Esophagus mucosa (tissue), 1 donor: ENCODE results near the gene PLIN5. TPM values are rescaled to one million over a fixed set of nuclear protein-coding genes. Genes with fewer than 3 reads are reported as not detected.

Experiments used
- ATAC-seq: fragments of 200-7000 bp; cut with Tn5 transposase; one replicate; pipeline ENCODE4 v1.9.1; 2020
- total RNA-seq: library from RNA; stranded (reverse); gene quantifications from one replicate; pipeline ENCODE4 v1.2.4, GENCODE V29; 2023
- donor health status: DM: yes; HTN: yes; CAD: no.

PLIN5 gene
- total RNA-seq, 1 donor from 2014 or later: 2.4 TPM

DNA sequence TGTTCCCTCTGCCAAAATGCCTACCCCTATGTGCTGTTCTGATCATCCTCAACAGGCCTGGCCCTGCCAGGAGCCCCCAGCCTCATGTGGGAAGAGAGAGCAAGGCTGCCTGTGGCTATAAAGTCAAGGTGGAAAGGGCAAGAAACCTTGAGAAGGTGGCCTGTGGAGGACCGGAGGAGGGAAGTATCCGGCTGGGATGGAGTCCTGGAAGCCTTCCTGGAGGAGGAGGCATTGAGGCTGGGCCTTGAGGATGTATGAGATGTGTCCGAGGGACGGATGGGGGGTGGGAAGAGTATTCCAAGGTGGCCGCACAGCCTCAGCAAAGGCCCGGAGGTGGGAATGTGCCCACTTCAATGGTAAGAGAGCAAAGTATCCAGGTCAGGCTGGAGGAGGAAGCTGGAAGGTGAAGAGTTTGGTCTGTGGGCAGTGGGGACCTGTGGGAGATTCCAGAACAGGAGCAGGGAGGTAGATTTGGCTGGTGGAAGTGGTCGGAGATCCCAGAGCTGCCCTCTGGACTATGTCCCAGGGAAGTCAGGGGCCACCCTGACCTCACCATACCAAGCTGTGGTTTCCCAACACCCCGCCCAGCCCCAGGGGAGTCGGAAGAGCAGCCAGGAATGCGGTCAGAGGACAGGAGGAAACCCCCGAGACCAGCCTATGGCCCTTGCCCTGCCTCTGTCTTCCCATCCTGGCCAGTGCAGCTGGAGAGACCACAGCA is 13.7 kb downstream of the PLIN5 start:
- ATAC-seq: no peak

DNA sequence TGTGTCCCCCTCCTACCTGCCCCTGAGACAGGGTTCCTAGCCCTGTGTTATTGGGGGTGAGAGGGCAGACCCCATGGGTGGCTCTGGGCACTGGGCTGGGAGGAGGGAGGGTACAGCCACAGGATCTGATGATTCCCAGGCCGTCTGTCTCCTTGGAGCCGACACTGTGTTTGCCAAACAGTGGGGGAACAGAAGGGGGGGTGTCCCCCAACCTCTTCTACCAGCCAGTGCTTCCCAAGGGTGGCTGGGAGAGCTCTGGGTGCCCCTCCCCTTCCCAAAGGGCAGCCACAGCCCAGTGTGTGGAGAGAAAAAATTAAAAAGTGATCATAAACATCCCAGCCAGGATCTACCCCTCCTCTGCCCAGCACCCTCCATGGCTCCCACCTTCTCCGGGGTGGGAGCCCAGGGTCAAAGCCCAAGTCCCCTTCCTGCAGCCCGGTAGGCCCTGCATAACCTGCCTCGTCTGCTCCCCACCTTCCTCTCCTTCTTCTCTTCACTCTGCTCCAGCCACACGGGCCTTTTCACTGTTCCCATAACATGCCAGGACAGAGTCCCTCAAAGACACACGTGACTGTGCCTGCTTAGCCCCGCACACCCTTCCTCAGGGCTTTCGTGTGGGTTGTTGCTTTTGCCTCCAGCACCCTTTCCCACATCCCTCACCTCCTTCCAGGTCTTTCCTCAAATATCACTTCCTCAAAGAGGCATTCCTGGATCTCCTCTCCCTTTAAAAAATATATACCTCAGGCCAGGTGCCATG is 15.3 kb downstream of the PLIN5 start:
- ATAC-seq: peak; percentile 51

DNA sequence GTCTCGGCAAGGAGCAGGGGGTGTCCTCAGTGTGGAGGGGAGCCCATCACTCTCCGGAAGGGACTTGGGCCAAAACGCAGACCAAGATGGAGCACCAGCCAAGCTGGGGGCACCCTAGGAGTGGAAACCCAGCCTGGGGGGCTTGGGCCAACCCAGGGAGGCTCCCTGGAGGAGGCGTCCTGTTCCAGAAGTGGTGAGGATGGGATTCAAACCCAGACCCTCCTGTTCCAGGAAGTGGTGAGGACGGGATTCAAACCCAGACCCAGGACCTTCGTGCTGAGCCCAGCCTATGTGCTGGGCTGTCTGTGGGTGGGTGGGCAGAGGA is 15.9 kb downstream of the PLIN5 start:
- ATAC-seq: no peak

DNA sequence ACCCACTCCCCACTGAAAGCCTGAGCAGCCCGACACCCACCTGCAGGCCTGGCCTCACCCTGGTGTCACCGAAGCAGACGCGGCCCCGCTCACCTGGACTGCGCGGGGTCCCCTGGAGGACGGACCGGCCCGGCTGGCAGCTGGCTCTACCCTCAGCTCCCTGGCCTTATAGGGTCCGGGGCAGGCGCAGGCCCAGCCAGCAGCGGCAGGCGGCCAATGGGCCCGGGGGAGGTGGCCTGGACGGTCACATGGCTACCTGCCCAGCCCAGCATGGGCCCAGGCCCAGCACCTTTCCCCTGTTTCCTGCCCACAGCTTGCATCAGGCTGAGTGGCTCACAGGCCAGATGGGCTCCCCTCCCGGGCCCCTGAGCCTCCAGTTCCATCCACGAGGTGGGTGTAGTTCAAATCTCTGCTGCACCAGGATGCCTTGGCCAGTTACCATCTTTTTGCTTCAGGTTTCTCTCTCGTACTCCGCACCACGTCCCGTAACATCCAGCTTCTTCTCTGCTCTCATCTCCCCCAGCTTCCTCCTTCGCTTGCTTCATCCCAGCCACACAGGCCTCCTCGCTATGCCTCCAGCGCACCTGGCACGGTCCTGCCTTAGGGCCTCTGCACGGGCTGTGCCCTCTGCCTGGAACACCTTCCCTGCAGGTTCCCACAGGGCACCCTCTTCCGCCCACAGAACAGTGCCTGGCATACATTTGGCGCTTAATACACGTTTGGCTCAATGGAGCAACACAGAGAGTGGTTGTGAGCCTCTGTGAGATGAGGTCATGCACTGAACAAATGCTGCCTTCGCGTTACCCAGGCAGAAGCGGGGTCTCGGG is 16.5 kb downstream of the PLIN5 start, which contains the start of gene PLIN4:
TSS of gene PLIN4 (minus strand) at position 142 of the 827 bp plus-strand sequence. CDS start 214 bp downstream, outside the sequence.
- ATAC-seq: peak; percentile 48

DNA sequence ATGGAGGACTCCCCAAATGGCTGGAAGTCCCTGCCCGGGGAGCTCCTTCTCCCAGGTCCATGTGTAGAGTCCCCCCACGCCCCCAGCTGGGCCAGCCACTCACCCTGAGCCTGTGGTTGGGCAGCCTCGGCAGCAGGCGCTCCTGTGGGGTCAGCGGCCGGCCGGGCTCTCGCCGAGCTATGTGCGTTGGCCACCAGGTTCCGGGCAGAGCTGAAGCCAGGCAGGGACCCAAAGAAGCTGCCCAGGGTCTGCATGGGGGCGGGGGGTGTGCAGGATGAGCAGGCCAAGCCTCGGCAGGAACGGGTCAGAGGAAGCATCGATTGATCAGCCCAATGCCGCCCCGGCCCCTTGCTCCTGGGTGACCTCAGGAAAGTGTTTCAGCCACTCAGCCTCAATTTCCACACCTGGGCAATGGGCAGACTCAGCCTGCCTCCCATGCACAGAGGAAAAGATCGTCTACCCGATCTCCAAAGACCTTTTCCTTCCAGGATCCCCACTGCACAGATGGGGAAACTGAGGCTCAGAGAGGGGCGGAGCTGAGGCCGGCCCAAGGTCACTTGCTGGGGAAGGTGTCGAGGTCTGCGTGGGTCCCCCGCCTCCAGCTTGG is 17.5 kb downstream of the PLIN5 start:
- ATAC-seq: no peak

DNA sequence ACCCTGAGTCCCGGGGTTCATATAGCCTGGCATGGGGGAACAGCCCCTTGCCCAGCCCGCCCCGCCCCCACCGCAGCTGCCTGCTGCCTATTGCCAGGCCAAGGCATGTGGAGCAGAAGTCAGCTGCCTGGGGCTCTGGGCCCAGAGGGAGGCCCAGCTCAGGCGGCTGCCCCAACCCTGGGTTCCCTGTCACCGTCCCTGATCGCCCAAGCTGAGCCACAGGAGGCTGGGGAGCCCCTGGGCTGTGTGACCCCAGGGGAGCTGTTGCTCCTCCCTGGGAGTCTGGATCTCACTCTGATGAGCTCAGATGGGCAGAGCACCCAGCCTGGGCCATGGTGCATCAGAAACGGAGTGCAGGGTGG is 18.1 kb downstream of the PLIN5 start:
- no peak for ATAC-seq

DNA sequence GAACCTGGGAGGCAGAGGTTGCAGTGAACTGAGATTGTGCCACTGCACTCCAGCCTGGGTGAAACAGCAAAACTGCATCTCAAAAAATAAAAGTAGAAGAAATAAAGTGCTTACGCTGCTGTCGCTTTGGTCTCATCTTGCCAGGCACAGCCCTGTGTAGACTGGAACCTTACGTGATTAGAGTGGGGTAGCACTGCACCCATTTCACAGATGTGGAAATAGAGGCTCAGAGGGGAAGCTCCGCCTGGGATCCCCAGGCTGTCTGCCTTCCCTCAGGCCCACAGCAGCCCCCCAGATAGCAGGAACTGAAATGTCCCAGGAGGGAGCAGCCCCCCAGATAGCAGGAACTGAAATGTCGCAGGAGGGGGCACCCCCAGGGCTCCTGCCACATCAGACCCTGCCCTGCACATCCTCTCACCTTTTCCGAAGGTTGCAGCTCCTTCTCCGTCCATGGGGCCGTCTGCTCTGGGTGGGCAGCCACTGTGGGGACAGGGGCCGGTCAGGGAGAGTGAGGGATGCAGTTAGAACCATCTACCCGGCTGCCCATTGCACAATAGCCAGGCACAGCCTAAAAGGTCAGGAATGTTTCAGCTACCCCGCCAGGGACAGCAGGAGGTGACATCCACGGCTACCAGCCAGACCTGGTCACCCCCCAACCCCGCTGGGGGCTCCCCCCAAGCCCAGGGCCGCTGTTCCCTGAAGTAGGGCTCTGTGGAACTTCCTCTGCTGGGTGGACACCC is 18.7 kb downstream of the PLIN5 start:
- ATAC-seq: no peak

DNA sequence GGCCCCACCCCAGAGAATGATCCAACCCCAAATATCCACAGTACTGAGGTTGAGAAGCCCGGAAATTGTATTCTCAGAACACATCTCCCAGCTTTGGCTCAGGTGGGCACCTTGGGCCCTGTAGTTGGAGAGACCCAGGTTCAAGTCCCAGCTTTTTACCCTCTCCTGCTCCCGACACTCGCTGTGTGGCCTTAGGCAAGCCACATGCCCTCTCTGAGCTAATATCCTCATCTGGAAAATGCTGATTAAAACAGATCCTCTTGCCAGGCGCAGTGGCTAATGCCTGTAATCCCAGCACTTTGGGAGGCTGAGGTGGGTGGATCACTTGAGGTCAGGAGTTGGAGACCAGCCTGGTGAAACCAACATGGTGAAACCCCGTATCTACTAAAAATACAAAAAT is 19.3 kb downstream of the PLIN5 start:
- ATAC-seq: no peak

DNA sequence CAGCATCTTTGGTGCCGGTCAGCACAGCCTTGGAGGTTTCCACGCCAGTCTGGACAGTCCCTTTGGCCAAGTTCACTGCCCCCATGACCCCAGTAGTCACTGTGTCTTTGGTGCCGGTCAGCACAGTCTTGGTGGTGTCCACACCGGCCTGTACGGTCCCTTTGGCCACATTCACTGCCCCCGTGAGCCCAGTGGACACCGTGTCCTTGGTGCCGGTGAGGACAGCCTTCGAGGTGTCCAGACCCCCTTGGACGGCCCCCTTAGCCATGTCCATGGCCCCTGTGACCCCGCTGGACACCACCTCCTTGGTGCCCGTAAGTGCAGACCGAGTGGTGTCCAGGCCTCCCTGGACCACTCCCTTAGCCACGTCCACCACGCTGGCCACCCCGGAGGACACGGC is 21.8 kb downstream of the PLIN5 start:
- no peak for ATAC-seq

DNA sequence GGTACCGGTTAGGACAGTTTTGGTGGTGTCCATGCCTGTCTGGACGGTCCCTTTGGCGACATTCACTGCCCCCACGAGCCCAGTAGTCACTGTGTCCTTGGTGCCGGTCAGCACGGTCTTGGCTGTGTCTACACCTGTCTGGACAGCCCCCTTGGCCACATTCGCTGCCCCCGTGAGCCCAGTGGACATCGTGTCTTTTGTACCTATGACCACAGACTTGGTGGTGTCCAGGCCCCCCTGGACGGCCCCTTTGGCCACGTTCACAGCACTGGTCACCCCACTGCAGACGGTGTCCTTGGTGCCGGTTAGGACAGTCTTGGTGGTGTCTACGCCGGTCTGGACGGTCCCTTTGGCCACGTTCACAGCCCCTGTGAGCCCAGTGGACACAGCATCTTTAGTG is 23.0 kb downstream of the PLIN5 start:
- ATAC-seq: no peak

DNA sequence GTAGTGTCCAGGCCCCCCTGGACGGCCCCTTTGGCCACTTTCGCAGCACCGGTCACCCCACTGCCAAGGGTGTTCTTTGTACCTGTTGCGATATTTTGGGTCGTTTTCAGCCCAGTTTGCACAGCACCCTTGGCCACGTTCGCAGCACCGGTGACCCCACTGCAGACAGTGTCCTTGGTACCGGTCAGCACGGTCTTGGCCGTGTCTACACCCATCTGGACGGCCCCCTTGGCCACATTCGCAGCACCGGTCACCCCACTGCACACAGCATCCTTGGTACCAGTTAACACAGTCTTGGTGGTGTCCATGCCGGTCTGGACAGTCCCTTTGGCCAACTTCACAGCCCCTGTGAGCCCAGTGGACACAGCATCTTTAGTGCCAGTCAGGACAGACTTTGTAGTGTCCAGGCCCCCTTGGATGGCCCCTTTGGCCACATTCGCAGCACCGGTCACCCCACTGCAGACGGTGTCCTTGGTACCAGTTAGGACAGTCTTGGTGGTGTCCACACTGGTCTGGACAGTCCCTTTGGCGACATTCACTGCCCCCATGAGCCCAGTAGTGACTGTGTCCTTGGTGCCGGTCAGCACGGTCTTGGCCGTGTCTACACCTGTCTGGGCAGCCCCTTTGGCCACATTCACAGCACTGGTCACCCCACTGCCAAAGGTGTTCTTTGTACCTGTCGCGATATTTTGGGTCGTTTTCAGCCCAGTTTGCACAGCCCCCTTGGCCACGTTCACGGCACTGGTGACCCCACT is 23.5 kb downstream of the PLIN5 start:
- ATAC-seq: no peak

DNA sequence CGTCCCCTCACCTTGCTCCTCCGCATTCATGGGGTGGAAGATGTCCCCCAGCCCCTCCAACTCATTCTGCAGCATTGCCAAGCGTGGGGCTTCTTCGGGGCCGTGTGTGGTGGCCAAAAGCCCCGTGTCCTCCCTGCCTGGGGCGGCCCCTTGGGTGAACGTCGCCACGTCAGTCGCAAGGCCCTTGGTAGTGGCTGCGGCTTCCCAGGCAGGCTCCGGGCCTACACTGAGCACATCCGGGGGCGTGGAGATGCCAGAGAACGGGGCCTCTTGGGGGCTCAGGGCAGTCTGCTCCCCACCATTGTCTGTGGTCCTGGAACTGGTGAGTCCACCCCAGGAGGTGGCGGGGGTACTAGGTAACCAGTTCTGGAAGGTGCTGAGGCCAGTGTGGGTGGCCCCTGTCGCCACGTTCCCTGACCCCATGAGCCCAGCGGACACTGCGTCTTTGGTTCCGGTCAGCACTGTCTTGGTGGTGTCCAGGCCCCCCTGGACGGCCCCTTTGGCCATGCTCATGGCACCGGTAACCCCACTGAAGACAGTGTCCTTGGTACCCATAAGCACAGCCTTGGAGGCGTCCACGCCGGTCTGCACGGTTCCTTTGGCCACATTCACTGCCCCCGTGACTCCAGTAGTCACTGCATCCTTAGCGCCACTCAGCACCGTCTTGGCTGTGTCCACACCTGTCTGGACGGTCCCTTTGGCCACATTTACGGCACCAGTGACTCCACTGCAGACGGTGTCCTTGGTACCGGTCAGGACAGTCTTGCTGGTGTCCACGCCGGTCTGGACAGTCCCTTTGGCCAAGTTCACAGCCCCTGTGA is 24.4 kb downstream of the PLIN5 start:
- ATAC-seq: peak; percentile 15

DNA sequence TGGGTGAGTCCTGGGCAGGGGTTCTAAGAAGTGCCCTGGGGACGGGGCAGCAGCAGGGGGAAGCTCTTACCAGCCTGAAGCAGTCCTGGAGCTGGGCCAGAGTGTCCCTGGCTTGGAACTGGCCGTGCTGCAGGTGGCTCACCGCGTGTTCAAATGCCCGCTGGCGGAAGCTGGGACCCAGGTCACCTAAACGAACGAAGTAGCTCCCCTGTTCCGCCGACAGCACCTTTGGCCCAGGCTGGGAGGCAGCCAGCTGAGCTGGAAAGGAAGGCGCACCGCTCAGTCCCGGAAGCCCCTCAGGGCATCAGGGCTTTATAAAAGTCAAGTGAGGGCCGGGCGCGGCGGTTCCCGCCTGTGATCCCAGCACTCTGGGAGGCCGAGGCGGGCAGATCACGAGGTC is 26.3 kb downstream of the PLIN5 start:
- no peak for ATAC-seq

DNA sequence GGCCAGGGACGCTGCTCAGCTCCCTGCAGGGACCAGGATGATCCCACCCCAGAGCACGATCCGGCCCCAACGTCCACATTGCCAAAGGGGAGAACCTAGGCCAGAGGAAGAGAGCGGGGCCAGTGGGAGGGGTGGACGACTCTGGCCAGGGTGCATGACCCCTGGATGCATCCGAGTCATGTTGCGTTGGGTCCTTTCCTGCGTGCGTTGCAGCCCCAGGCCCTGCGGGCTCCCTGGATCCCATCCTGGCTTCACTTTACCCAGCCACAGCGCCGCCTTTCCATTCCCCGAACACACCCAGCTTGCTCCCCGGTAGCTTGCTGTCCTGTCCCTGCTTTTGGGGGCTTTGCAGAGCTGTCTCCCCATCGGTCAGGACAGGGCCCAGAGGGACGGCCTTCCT is 27.2 kb downstream of the PLIN5 start:
- ATAC-seq: no peak

DNA sequence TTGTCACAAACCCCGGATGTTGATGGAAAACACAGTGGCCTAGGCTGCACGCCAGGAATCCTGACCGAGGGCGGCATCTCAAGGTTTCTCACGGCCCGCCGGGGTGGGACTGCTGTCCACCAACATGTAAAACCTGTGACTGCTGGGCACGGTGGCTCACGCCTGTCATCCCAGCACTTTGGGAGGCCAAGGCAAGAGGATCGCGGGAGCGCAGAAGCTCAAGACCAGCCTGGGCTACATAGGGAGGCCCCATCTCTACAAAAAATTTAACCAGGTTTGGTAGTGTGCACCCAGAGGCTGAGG is 27.9 kb downstream of the PLIN5 start:
- ATAC-seq: no peak

DNA sequence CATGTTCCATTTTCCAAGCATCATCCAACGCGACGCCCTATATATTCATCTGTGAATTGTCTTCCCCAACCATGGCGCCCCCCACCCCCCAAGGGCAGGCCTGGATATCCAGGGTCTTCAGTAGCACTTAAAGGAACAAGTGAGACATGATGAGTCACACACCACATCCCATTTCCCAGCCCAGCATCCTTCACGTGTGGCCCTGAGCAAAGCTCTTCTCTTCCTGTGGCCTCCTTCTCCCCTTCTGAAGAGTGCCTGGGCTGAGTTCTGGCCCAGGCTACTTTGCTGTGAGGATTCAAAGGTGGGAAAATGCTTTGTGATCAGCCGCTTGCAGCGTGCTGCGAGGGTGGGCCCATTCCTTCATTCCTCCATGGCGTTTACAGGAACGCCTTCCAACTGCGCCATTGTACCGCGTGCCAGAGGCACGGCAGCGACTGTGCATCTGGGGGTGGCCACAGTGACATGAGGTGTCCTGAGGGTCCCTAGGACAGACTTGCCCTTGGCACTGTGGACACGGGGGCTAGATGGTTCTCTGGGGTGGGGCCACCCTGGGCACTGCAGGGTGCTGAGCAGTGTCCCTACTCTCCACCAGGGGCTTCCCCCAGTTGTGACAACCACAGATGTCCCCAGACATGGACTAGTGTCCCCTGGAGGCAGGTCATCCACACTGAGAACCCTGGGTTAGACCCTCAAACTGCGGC is 28.4 kb downstream of the PLIN5 start:
- ATAC-seq: no peak

DNA sequence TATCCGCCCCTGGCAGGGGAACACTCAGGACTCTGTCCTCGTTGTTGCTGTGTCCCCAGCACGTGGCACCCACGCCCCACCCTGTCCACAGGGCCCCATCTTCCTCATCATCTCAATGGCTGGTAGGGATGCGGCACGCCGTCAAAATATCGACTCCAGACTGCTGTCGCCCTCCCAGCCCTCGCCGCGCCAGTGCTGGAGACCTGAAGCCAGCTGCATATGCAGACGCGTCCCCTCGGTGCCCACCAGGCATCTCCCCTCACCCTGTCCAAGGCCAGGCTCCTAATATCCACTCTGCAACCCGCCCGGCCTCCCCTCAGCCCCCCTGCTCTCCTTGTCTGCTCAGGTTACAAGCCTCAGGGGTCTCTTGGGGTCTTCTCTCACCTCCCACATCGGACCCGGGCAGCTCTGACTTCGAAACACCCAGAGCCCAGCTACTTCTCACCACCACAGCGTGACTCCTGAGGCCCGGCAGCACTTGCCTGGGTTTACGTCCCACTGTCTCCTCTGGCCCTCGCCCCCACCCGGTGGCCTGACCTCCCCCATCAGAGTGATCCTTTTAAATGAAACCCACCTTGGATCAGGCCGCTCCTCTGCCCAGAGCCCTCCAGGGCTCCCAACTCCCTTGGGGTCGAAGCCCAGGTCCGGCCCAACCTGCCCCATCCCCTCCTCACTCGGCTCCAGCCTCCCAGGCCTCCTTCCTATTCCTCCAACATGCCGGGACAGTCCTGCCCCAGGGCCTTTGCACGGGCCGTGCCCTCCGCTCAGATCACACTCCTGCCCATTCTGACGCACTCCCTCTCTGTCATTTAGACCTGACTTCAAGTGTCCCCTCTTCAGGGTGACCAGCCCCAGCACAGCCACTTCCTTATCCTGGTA is 29.2 kb downstream of the PLIN5 start:
- ATAC-seq: no peak

DNA sequence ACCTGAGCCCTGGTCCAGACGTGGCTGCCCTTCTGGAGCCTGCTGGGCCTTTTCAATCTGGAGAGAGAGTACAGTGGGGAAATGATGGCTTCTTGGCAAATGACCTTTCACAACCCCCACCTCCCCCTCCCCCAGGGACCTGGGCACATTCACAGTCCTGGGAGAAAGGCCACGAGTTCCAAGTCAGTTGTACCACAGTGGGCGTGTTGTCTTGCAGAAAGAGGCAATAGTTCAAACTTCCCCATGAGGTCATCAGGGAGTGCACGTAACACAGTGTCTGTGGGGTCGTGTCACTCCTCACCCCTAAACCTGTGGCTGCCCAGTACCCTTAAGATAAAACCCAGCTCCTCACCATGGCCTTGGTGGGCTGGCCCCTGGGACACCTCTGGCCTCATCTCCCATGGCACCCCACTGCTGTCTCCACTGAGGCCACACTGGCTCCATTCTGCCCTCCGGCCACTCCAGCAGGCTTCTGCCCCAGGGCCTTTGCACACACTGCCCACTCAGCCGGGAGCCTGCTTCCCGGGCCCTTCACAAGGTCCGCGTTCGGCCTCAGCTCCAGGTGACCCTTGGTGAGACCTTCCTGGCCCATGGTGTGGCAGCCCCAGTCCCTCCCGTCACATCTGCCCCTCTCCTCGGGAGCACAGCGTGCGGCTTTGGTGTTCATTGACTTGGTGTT is 30.0 kb downstream of the PLIN5 start:
- ATAC-seq: no peak

DNA sequence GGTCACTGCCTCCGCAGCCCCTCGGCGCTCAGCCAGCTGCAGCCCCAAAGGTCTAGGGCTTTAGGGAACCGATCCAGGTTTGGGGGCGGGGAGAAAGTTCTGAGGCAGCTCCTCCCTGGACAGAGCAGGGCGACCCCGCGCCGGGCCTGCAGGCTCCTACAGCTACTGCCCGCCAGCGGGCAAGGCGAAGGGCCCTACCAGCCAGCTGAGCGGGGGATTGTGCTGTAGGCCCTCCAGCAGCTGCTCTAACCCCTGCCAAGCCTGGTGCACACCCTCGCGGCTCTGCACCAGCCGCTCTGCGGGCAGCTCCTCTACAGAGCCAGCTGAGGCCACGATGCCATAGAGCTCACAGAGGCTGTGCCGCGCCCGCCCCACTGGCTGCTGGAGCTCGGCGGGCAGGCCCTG is 30.7 kb downstream of the PLIN5 start:
- ATAC-seq: no peak
